ENCODE data around the gene RFX2. TPM values are rescaled to one million over a fixed set of nuclear protein-coding genes. Genes with fewer than 3 reads are reported as not detected.

The RFX2 gene
- total and polyA plus RNA-seq, 4 donors, result 13.1 to 54.2 (median 20.0) TPM

DNA sequence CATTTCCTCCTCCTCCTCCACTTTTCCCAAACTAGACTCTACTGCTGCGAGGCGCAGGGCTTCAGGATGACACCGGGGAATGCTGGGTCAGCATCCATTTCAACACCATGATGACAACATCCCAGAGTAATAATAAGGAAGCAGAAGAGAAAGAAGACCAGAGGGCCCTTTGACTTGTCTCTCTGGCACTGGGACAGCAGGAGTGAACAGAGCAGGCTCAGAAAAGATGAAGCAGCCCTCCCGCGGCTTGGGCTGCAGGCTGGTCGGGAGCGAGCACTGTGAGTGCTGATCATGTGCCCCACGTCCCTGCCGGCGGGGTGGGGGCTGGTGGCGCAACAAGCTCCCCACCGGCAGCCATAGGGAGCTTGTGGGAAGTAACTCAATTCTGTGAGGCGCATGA lies 162.9 kb downstream of the RFX2 start:
- Histone ChIP-seq H3K36me3 (ENCODE audit: control insufficient read depth in 4 of 4, insufficient read depth in 4 of 4, low read length in 4 of 4) (peaks cover 0 to 5% (median 3%) of the 10 kb centered on the region in 4 donors), H3K9ac (ENCODE audit: insufficient read depth in 1 of 2, low read length in 2 of 2) (peak overlapping the region in 1 of 2 donors; percentile 24), H3K27me3 (ENCODE audit: control insufficient read depth in 3 of 3, insufficient read depth in 3 of 3, low read length in 2 of 3) (no peaks in the 10 kb centered on the region), H3K4me1 (ENCODE audit: control insufficient read depth in 5 of 5, insufficient read depth in 5 of 5, low read length in 5 of 5) (peaks cover 16 to 73% (median 35%) of the 10 kb centered on the region in 5 donors), H3K4me3 (no peak overlapping the region), H3K27ac (ENCODE audit: low read depth in 1 of 2, low read length in 1 of 2) (peak overlapping the region in 1 of 2 donors; percentile 33), H3K9me3 (ENCODE audit: control insufficient read depth in 4 of 4, insufficient read depth in 3 of 4, low read length in 3 of 4) (no peaks in the 10 kb centered on the region)
- 27 to 51% methylated on average over 13 of the region's 13 CpGs for WGBS, 2 donors
- ATAC-seq (ENCODE audit: insufficient read depth, low FRiP score) (peak; percentile 29), DNase-seq (peak; percentile 71 to 82 (median 78))
- TF ChIP-seq, protein P1, sequence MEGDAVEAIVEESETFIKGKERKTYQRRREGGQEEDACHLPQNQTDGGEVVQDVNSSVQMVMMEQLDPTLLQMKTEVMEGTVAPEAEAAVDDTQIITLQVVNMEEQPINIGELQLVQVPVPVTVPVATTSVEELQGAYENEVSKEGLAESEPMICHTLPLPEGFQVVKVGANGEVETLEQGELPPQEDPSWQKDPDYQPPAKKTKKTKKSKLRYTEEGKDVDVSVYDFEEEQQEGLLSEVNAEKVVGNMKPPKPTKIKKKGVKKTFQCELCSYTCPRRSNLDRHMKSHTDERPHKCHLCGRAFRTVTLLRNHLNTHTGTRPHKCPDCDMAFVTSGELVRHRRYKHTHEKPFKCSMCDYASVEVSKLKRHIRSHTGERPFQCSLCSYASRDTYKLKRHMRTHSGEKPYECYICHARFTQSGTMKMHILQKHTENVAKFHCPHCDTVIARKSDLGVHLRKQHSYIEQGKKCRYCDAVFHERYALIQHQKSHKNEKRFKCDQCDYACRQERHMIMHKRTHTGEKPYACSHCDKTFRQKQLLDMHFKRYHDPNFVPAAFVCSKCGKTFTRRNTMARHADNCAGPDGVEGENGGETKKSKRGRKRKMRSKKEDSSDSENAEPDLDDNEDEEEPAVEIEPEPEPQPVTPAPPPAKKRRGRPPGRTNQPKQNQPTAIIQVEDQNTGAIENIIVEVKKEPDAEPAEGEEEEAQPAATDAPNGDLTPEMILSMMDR (IDR thresholded peaks at IDR 0.05; ENCODE audit: control extremely low read depth, extremely low read depth), result no peak

DNA sequence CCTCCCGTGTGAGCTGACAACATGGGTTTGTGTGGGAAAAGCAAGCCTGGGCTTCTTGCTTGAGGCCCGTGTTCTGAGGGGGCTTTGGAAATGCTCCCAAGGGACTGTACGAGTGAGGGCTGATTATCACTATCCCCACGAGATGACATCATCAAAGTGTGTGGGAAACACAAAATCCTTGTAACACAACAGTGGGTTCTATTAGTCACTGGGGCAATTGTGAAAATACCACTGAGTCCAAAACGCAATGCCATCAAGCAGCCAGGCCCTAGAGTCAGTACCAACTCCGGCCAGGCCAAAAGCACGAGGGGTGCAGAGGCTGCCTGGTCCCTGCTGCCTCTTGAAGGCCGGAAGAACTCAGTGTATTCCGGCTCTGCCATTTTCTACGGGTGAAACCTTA lies 166.7 kb downstream of the RFX2 start:
- H3K27ac ChIP-seq (ENCODE audit: low read depth in 1 of 2, low read length in 1 of 2), result no peak overlapping the region
- no peak overlapping the region for H3K4me3 ChIP-seq
- 77 to 80% methylated on average over 10 of the region's 10 CpGs for WGBS, 2 donors
- TF ChIP-seq, protein P1 (IDR thresholded peaks at IDR 0.05; ENCODE audit: control extremely low read depth, extremely low read depth), result no peak
- no peak for DNase-seq
- no peak overlapping the region for H3K9ac ChIP-seq (ENCODE audit: insufficient read depth in 1 of 2, low read length in 2 of 2)
- H3K9me3 ChIP-seq (ENCODE audit: control insufficient read depth in 4 of 4, insufficient read depth in 3 of 4, low read length in 3 of 4), result no peaks in the 10 kb centered on the region
- H3K4me1 ChIP-seq (ENCODE audit: control insufficient read depth in 5 of 5, insufficient read depth in 5 of 5, low read length in 5 of 5), result peaks cover 0 to 56% (median 23%) of the 10 kb centered on the region in 5 donors
- ATAC-seq (ENCODE audit: insufficient read depth, low FRiP score), result no peak
- H3K27me3 ChIP-seq (ENCODE audit: control insufficient read depth in 3 of 3, insufficient read depth in 3 of 3, low read length in 2 of 3), result no peaks in the 10 kb centered on the region
- H3K36me3 ChIP-seq (ENCODE audit: control insufficient read depth in 4 of 4, insufficient read depth in 4 of 4, low read length in 4 of 4), result peaks cover 3 to 21% (median 16%) of the 10 kb centered on the region in 4 donors

Other genes with a start within 250 kb of the RFX2 start
- gene FUT5, start 240.0 kb downstream of the RFX2 start, total RNA-seq, result not detected
- not detected for gene FUT5, start 240.0 kb downstream of the RFX2 start, polyA plus RNA-seq
- gene NDUFA11, start 206.7 kb downstream of the RFX2 start, total RNA-seq, result 100 to 1,000 TPM in 1 of 2 donors, 10 to 100 TPM in 1; 52.5 to 219 TPM
- 100 to 1,000 TPM; 337 to 344 TPM for gene NDUFA11, start 206.7 kb downstream of the RFX2 start, polyA plus RNA-seq
- 1 to 10 TPM; 6.3 to 7.2 TPM for gene VMAC, start 205.6 kb downstream of the RFX2 start, total RNA-seq
- 1 to 10 TPM; 3.3 to 5.0 TPM for gene VMAC, start 205.6 kb downstream of the RFX2 start, polyA plus RNA-seq
- gene CAPS, start 196.2 kb downstream of the RFX2 start, total RNA-seq, result 100 to 1,000 TPM; 333 to 360 TPM
- gene CAPS, start 196.2 kb downstream of the RFX2 start, polyA plus RNA-seq, result 100 to 1,000 TPM in 1 of 2 donors, 10 to 100 TPM in 1; 90.2 to 113 TPM
- gene RANBP3, start 132.4 kb downstream of the RFX2 start, total RNA-seq, result 10 to 100 TPM; 60.4 to 67.7 TPM
- gene RANBP3, start 132.4 kb downstream of the RFX2 start, polyA plus RNA-seq, result 10 to 100 TPM; 33.6 to 49.4 TPM
- gene ACSBG2, start 25.2 kb upstream of the RFX2 start, total RNA-seq, result under 1 TPM in 1 of 2 donors, not detected in 1; 0.12 TPM
- under 1 TPM in 1 of 2 donors, not detected in 1; 0.12 TPM for gene ACSBG2, start 25.2 kb upstream of the RFX2 start, polyA plus RNA-seq
- 100 to 1,000 TPM in 1 of 2 donors, 10 to 100 TPM in 1; 24.8 to 120 TPM for gene MLLT1, start 169.5 kb upstream of the RFX2 start, total RNA-seq
- 10 to 100 TPM; 28.2 to 44.1 TPM for gene MLLT1, start 169.5 kb upstream of the RFX2 start, polyA plus RNA-seq
- gene ACER1, start 223.1 kb upstream of the RFX2 start, total RNA-seq, result not detected
- gene ACER1, start 223.1 kb upstream of the RFX2 start, polyA plus RNA-seq, result under 1 TPM in 1 of 2 donors, not detected in 1; 0.06 TPM